WI38 (cell line): ENCODE data around the gene IL20RB.

Experiments used
- H3K4me3 ChIP-seq: 2 replicates; pipeline ENCODE4 v1.5.1; 2011; ENCODE audit warnings: low read depth, mild to moderate bottlenecking, control low read depth, low read length
- CTCF ChIP-seq: IDR thresholded peaks from 2 replicates; pipeline ENCODE4 v1.5.1; 2012; ENCODE audit warnings: low read depth, mild to moderate bottlenecking, control low read depth, low read length

Gene IL20RB

GRCh38 chr3:137050281-137050680 lies 92.5 kb downstream of the IL20RB start:
- TF ChIP-seq CTCF = no peak
- no peak overlapping the region for H3K4me3 ChIP-seq

- no peak for TF ChIP-seq CTCF
- no peak overlapping the region for H3K4me3 ChIP-seq
Measured at GRCh38 chr3:137052298-137052697, 94.5 kb downstream of the IL20RB start.
